ENCODE data around the gene TBXA2R.

TBXA2R gene

DNA sequence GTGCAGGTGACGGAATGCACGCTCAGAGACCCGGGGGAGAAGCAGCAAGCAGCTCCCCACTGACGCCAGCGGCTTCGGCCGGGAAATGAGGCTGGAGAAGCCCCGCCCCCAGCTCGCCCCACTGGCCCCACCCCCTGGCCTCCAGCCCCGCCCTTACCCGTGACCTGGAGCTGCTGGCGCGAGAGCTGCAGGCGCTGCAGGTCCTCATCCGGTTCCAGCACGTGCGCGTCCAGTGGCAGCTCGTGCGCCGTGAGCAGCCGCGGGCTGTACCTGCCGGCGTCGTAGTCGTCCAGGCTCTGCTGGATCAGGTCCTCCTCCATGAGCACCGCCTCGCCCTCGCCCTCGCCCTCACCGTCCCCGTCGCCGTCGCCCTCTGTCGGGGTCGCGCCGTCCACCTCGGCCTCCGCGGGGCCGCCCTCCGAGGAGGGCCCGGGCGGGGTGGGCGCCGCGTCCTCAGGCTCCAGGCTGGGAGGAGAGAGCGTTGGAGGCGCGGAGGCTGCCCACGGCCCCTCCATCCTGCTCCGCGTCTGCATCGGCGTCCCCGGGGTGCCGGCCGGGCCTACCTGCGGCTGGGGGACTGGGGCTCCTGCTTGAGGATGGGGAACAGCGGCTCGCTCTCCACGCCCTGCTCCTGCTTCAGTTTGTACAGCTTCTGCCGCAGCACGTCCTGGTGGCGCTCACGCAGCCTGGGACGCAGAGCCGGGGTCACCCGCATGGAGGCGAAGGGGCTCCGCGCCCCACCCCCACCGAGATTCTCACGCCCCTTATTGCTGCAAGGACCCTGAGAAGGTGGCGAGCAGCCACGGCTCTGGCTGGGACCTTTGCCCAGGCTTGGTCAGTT is 6.4 kb upstream of the TBXA2R start:
- Histone ChIP-seq H3K79me2 (ENCODE audit: insufficient read depth, low read length) (no peaks in the 10 kb centered on the region), H3K9me3 (ENCODE audit: low read length) (no peaks in the 10 kb centered on the region), H3K9me2 (ENCODE audit: low read depth, low read length) (no peaks in the 10 kb centered on the region), H3F3A (ENCODE audit: insufficient read depth, low read length) (no peaks in the 10 kb centered on the region), H3K27me3 (ENCODE audit: insufficient read depth, low read length) (no peaks in the 10 kb centered on the region), H3K9ac (ENCODE audit: low read length) (no peak overlapping the region), H4K20me1 (ENCODE audit: insufficient read depth, low read length) (no peaks in the 10 kb centered on the region), H3K4me3 (ENCODE audit: low read depth, low read length, poor library complexity, severe bottlenecking) (no peak overlapping the region), H2AFZ (ENCODE audit: low read length) (no peak overlapping the region), H3K4me1 (ENCODE audit: insufficient read depth, low read length, severe bottlenecking) (no peaks in the 10 kb centered on the region), H3K27ac (ENCODE audit: low read depth, low read length, poor library complexity, severe bottlenecking) (no peak overlapping the region), H3K4me2 (ENCODE audit: low read length) (no peak overlapping the region), H3K36me3 (ENCODE audit: insufficient read depth, low read length) (peaks cover 28% of the 10 kb centered on the region)
- TF ChIP-seq, protein P1, sequence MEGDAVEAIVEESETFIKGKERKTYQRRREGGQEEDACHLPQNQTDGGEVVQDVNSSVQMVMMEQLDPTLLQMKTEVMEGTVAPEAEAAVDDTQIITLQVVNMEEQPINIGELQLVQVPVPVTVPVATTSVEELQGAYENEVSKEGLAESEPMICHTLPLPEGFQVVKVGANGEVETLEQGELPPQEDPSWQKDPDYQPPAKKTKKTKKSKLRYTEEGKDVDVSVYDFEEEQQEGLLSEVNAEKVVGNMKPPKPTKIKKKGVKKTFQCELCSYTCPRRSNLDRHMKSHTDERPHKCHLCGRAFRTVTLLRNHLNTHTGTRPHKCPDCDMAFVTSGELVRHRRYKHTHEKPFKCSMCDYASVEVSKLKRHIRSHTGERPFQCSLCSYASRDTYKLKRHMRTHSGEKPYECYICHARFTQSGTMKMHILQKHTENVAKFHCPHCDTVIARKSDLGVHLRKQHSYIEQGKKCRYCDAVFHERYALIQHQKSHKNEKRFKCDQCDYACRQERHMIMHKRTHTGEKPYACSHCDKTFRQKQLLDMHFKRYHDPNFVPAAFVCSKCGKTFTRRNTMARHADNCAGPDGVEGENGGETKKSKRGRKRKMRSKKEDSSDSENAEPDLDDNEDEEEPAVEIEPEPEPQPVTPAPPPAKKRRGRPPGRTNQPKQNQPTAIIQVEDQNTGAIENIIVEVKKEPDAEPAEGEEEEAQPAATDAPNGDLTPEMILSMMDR (IDR thresholded peaks at IDR 0.05; ENCODE audit: low read length) = no peak
- TF ChIP-seq EZH2 (IDR thresholded peaks at IDR 0.05; ENCODE audit: borderline replicate concordance, low read length) = no peak

DNA sequence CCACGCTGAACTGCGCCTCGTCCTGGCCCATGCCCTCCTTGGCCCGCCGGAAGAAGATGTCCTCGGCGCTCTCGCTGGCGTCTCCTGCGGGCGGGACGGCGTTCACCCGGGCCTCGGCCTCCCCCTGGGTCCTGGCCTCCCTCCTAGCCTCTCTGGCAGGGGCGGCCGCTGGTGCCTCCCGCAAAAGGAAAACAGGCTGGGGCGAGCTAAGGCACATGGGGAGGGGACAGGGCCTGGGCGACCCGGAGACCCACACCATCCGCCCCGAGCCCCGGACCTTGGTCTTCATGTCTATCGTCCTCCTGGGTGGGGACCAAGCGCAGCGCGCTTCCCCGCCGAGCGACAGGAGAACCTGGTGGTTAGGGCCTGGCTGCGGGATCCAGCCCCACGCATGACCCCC is 5.7 kb upstream of the TBXA2R start:
- Histone ChIP-seq H3K9me3 (ENCODE audit: low read length) (no peaks in the 10 kb centered on the region), H3K27me3 (ENCODE audit: insufficient read depth, low read length) (no peaks in the 10 kb centered on the region), H3K9me2 (ENCODE audit: low read depth, low read length) (no peaks in the 10 kb centered on the region), H3K9ac (ENCODE audit: low read length) (no peak overlapping the region), H3F3A (ENCODE audit: insufficient read depth, low read length) (no peaks in the 10 kb centered on the region), H3K4me3 (ENCODE audit: low read depth, low read length, poor library complexity, severe bottlenecking) (no peak overlapping the region), H4K20me1 (ENCODE audit: insufficient read depth, low read length) (no peaks in the 10 kb centered on the region), H3K36me3 (ENCODE audit: insufficient read depth, low read length) (peaks cover 28% of the 10 kb centered on the region), H3K79me2 (ENCODE audit: insufficient read depth, low read length) (no peaks in the 10 kb centered on the region), H3K4me1 (ENCODE audit: insufficient read depth, low read length, severe bottlenecking) (no peaks in the 10 kb centered on the region), H3K4me2 (ENCODE audit: low read length) (no peak overlapping the region), H2AFZ (ENCODE audit: low read length) (no peak overlapping the region), H3K27ac (ENCODE audit: low read depth, low read length, poor library complexity, severe bottlenecking) (no peak overlapping the region)
- TF ChIP-seq, protein P1 (IDR thresholded peaks at IDR 0.05; ENCODE audit: low read length) = no peak
- TF ChIP-seq EZH2 (IDR thresholded peaks at IDR 0.05; ENCODE audit: borderline replicate concordance, low read length) = no peak

DNA sequence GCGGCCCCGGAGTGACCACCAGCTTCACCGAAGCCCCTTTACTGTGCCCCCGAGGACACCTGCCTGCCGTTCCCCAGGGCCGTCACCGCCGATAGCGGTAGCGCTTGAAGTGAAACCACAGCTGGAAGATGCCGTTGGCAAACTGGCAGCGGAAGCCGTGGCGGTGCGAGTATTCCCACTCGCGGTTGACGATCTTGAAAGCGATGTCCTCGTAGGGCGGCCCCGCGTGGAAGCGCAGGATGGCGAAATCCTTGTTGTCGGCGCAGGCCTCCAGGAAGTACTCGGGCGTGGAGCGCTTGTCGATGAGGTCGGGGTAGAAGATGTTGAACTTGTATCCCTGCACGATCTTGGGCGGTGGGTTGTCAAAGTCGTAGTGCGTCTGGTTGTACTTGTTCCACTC is 5.2 kb upstream of the TBXA2R start:
- Histone ChIP-seq H3K4me3 (ENCODE audit: low read depth, low read length, poor library complexity, severe bottlenecking) (no peak overlapping the region), H3K27ac (ENCODE audit: low read depth, low read length, poor library complexity, severe bottlenecking) (no peak overlapping the region), H3K79me2 (ENCODE audit: insufficient read depth, low read length) (no peaks in the 10 kb centered on the region), H3F3A (ENCODE audit: insufficient read depth, low read length) (no peaks in the 10 kb centered on the region), H3K36me3 (ENCODE audit: insufficient read depth, low read length) (peaks cover 28% of the 10 kb centered on the region), H3K4me2 (ENCODE audit: low read length) (no peak overlapping the region), H3K9me3 (ENCODE audit: low read length) (no peaks in the 10 kb centered on the region), H3K27me3 (ENCODE audit: insufficient read depth, low read length) (no peaks in the 10 kb centered on the region), H3K4me1 (ENCODE audit: insufficient read depth, low read length, severe bottlenecking) (no peaks in the 10 kb centered on the region), H4K20me1 (ENCODE audit: insufficient read depth, low read length) (no peaks in the 10 kb centered on the region), H3K9me2 (ENCODE audit: low read depth, low read length) (no peaks in the 10 kb centered on the region), H3K9ac (ENCODE audit: low read length) (no peak overlapping the region), H2AFZ (ENCODE audit: low read length) (no peak overlapping the region)
- TF ChIP-seq, protein P1 (IDR thresholded peaks at IDR 0.05; ENCODE audit: low read length) = no peak
- no peak for TF ChIP-seq EZH2 (IDR thresholded peaks at IDR 0.05; ENCODE audit: borderline replicate concordance, low read length)

All from OCI-LY1 (cell line).